Left lung (tissue), 10 donors: Measurements from ENCODE around the gene IFNA7. TPM values are rescaled to one million over a fixed set of nuclear protein-coding genes. Genes with fewer than 3 reads are reported as not detected.
A peak's percentile ranks its signal among the peaks of the same experiment; 100 is the strongest.
"Not testable (repeated sequence)": the region's sequence is repeated elsewhere in the genome, so short reads cannot be mapped to it uniquely, and the experiment has no call there.

ENCODE experiments used
- ATAC-seq: fragments of 200-7000 bp; cut with Tn5 transposase; one replicate; pipeline ENCODE4 v1.9.1; 2020; ENCODE audit warnings: moderate library complexity
- DNase-seq, 4 donors: peaks; one replicate each; pipeline ENCODE4 v3.0.0-alpha.2; 2013 to 2020
- H3K27ac ChIP-seq, 2 donors: fragments of 200-600 bp; sonication (generic) in 1 of 2; one replicate each; pipeline versions ENCODE4 v1.5.0 to v1.8.0; 2020 to 2021
- H3K27me3 ChIP-seq, 2 donors: fragments of 200-600 bp; sonication (generic) in 1 of 2; one replicate each; pipeline versions ENCODE4 v1.5.0 to v1.8.0; 2020 to 2021
- H3K36me3 ChIP-seq, 2 donors: fragments of 200-600 bp; sonication (generic) in 1 of 2; one replicate each; pipeline versions ENCODE4 v1.5.0 to v1.8.0; 2020 to 2021
- H3K4me1 ChIP-seq, 2 donors: fragments of 200-600 bp; one replicate each; pipeline ENCODE4 v1.8.0; 2021
- H3K4me3 ChIP-seq, 2 donors: fragments of 200-600 bp; sonication (generic) in 1 of 2; one replicate each; pipeline versions ENCODE4 v1.5.0 to v1.8.0; 2020 to 2021; ENCODE audit warnings: mild to moderate bottlenecking in 1 of 2
- H3K9me3 ChIP-seq, 2 donors: fragments of 200-600 bp; sonication (generic) in 1 of 2; one replicate each; pipeline versions ENCODE4 v1.5.0 to v1.8.0; 2020 to 2021
- intact Hi-C, 2 donors: fragments of 100-400 bp; cut with DNase I; formaldehyde crosslinking; loops; one replicate each; pipeline versions ENCODE4 v1.11.2 to v1.14.2; 2022
- polyA plus RNA-seq, 6 donors: library from polyadenylated mRNA; unstranded; fragments of 120-200 nt; gene quantifications; one replicate each; pipeline ENCODE4 v1.2.1, GENCODE V29; 2013; ENCODE audit not compliant: insufficient read length in 6 of 6
- total RNA-seq, 2 donors: library from RNA; stranded (reverse); fragmentation: NEBNext Ultra II Directional; extraction: Animal tissue kit (Norgen Biotek cat#: 25700); gene quantifications; one replicate each; pipeline ENCODE4 v1.2.1, GENCODE V29; 2021
- TF ChIP-seq, protein P1 (sequence below), 2 donors: fragments of 200-600 bp; sonication (generic) in 1 of 2; IDR thresholded peaks; one replicate each; pipeline versions ENCODE4 v1.5.0 to v1.8.0; 2021; ENCODE audit warnings: antibody characterized with exemption in 2 of 2
- donor health status: DM: no; HTN: yes; CAD: no.
- donor health status: DM: no; HTN: no; CAD: no.

IFNA7 gene
- total and polyA plus RNA-seq, 8 donors = not detected

DNA sequence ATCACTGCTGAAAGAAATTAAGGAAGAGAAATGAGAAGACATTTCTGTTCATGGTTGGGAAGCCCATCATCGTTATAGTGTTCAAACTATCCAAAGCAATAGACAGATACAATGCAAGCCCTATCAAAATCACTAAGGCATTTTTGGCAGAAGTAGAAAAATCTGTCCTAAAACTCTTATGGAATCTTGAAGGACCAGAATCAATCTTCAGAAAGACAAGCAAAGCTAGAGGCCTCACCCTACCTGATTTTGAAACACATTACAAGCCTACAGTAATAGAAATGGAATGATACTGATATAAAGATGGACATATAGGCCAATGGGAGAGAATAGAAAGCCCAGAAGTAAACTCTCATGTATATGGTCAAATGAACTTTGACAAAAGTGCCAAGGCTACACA, 30.7 kb downstream of the IFNA7 start:
- Histone ChIP-seq H3K27ac (no peak overlapping the region), H3K9me3 (no peaks in the 10 kb centered on the region), H3K4me1 (no peaks in the 10 kb centered on the region), H3K27me3 (no peaks in the 10 kb centered on the region), H3K4me3 (no peak overlapping the region), H3K36me3 (no peaks in the 10 kb centered on the region)
- DNase-seq (no peak), ATAC-seq (no peak)
- TF ChIP-seq, protein P1, sequence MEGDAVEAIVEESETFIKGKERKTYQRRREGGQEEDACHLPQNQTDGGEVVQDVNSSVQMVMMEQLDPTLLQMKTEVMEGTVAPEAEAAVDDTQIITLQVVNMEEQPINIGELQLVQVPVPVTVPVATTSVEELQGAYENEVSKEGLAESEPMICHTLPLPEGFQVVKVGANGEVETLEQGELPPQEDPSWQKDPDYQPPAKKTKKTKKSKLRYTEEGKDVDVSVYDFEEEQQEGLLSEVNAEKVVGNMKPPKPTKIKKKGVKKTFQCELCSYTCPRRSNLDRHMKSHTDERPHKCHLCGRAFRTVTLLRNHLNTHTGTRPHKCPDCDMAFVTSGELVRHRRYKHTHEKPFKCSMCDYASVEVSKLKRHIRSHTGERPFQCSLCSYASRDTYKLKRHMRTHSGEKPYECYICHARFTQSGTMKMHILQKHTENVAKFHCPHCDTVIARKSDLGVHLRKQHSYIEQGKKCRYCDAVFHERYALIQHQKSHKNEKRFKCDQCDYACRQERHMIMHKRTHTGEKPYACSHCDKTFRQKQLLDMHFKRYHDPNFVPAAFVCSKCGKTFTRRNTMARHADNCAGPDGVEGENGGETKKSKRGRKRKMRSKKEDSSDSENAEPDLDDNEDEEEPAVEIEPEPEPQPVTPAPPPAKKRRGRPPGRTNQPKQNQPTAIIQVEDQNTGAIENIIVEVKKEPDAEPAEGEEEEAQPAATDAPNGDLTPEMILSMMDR (IDR thresholded peaks at IDR 0.05) = no peak
- intact Hi-C loops = no loop called here

DNA sequence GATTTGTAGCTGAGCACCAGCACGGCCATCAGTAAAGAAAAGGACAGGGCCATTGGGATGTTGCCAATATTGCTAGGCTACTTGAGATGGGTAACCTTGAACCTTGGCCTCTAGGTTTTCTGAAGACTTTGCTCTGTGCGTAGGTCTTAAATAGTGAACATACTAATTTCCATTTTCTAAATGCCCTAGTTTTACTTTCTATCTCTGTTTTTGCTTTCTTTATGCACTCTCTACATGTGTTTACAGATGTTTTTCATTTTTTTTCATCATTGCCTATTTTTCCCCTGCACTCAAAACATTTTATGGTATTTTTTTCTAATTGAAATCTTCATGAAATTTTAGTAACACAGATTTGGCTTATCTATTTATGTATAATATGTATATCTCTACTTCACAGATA, 35.4 kb downstream of the IFNA7 start, which contains the start of gene IFNA21:
Gene IFNA21 (minus strand): TSS at position 101 of the 400 bp plus-strand sequence. CDS start 48 bp downstream, at position 53.
- H3K9me3 ChIP-seq, H3K4me1 ChIP-seq, H3K36me3 ChIP-seq, H3K4me3 ChIP-seq, ATAC-seq, H3K27ac ChIP-seq, intact Hi-C loops, DNase-seq, H3K27me3 ChIP-seq: not testable (repeated sequence)

DNA sequence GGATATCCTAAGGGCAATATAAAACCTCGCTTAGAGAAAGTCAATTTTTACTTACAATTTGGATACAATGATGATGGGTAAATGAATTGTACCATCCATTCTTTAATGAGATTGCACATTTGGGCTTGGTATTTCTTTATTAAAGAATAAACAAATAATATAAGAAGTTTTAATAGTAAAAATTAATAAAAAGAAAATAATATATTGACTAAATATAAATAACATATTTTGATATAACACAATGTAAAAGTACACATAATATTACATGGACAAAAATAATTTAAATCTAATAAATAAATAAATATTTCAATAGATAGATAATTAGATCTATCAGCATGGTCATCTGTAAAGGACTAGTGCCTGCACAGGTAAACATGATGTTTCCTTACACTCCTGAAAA, 36.5 kb downstream of the IFNA7 start:
- intact Hi-C loops = no loop called here
- ATAC-seq = no peak

DNA sequence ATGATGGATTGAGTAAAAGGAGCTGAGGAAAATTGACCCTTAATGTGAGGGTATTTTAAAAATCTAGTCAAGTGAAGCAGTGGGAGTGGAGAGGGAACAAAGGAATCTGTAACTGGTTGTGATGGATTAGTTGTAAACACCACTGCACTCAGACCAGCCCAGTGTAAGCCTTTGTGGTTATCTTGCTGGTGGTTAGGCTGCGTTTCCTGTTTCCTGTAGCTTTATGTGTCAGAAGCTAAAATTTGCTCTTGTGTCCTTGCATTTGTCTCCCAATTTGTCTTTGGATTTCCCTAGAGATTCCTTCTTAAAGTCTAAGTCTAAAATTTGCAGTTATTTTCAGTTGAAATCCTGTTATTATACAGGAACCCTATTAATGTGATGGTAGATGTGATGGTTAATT, 41.8 kb downstream of the IFNA7 start:
- H3K36me3 ChIP-seq = no peaks in the 10 kb centered on the region
- H3K9me3 ChIP-seq = no peaks in the 10 kb centered on the region
- no peak overlapping the region for H3K27ac ChIP-seq
- no peak for DNase-seq
- intact Hi-C loops = no loop called here
- TF ChIP-seq, protein P1 (IDR thresholded peaks at IDR 0.05) = no peak
- no peak overlapping the region for H3K4me3 ChIP-seq
- no peak for ATAC-seq
- H3K27me3 ChIP-seq = no peaks in the 10 kb centered on the region
- H3K4me1 ChIP-seq = peaks cover 0 to 6% of the 10 kb centered on the region in 2 donors

More for the DNA sequence above, 36.5 kb downstream of the IFNA7 start:
- no peaks in the 10 kb centered on the region for H3K4me1 ChIP-seq
- no peaks in the 10 kb centered on the region for H3K27me3 ChIP-seq
- no peaks in the 10 kb centered on the region for H3K36me3 ChIP-seq
- H3K27ac ChIP-seq = no peak overlapping the region
- no peak overlapping the region for H3K4me3 ChIP-seq
- no peaks in the 10 kb centered on the region for H3K9me3 ChIP-seq
- no peak for DNase-seq
- TF ChIP-seq, protein P1 (IDR thresholded peaks at IDR 0.05) = no peak

DNA sequence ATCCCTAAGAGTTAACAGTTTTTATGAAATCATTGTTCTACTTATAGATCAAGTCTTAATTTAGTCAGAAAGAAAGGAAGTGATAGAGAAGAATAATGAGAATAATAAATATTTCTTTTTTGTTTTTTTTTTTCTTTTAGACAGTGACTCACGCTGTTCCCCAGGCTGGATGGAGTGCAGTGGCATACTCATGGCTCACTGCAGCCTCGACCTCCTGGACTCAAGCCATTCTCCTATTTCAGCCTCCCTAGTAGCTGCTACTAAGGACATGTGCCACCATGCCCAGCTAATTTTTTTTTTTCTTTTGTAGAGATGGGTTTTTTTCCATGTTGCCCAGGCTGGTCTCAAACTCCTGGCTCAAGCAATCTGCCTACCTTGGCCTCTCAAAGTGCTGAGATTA, 46.5 kb downstream of the IFNA7 start:
- DNase-seq (no peak), ATAC-seq (no peak)
- Histone ChIP-seq H3K9me3 (no peaks in the 10 kb centered on the region), H3K36me3 (no peaks in the 10 kb centered on the region), H3K27ac (no peak overlapping the region), H3K4me3 (no peak overlapping the region), H3K4me1 (peaks cover 0 to 21% of the 10 kb centered on the region in 2 donors), H3K27me3 (no peaks in the 10 kb centered on the region)
- intact Hi-C loops = no loop called here
- TF ChIP-seq, protein P1 (IDR thresholded peaks at IDR 0.05) = no peak

DNA sequence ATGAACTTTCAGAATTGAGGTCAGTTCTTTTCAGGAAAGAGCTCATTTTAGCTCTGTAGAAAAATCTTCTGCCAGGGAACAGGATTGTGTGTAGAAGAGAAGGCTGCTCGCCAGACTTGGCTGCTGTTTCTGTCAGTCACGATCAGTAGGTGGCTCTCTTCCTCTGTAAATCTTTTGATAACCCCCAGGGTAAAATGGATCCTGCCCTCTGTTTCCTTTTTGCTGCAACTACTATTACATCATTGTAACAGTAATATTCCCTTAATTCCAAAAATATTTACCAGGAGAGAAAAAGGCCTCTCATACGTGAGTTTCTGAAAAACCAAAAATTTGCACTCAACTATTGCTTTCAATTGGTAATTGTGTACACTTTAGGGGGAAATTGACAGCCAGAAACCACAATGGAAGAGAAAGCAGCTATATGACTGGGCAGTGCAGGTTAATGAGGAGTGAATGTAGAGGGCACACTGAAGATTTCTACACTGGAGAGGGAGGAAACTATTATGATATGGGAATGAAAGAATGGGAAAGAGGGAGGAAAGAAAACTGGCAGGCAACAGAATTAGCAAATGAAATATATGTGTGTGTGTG, 47.9 kb downstream of the IFNA7 start:
- Histone ChIP-seq H3K4me1 (peaks cover 0 to 14% of the 10 kb centered on the region in 2 donors), H3K27ac (no peak overlapping the region), H3K9me3 (no peaks in the 10 kb centered on the region), H3K36me3 (no peaks in the 10 kb centered on the region), H3K27me3 (no peaks in the 10 kb centered on the region), H3K4me3 (no peak overlapping the region)
- peak in 1 of 4 donors; percentile 5 for DNase-seq
- ATAC-seq = peak; percentile 53
- TF ChIP-seq, protein P1 (IDR thresholded peaks at IDR 0.05) = no peak
- intact Hi-C loops = no loop called here
